Epithelial cell of esophagus (primary cell): ENCODE data around the gene COMMD8.

Experiments
- DNase-seq: peaks from one replicate; pipeline ENCODE4 v3.0.0; 2010; ENCODE audit warnings: low read depth
- H3K4me3 ChIP-seq: 2 replicates; pipeline ENCODE4 v1.5.1; 2011; ENCODE audit warnings: mild to moderate bottlenecking, low read length, control low read depth
- TF ChIP-seq, protein P1 (sequence below): IDR thresholded peaks from 2 replicates; pipeline ENCODE4 v1.5.1; 2011; ENCODE audit warnings: low read depth, mild to moderate bottlenecking, low read length, control low read depth, inconsistent platforms; ENCODE audit not compliant: insufficient read depth; ENCODE audit errors: missing control alignments

COMMD8 gene

DNA sequence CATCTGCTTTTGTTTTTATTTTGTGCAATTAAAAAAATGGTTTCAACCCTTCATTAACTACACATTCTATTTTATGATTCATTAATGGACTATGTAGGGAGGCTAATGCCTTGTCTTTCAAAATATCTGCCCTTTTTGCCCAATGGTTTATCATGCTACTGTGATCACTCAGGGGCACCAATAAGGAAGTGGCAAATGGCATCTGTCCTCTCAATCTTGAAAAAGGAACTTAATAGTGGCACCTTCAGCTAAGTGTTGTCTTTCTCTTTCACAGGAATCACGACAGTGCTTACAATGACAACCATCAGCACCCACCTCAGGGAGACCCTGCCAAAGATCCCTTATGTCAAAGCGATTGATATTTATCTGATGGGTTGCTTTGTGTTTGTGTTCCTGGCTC is 57.1 kb downstream of the COMMD8 start:
- no peak for DNase-seq
- TF ChIP-seq, protein P1, sequence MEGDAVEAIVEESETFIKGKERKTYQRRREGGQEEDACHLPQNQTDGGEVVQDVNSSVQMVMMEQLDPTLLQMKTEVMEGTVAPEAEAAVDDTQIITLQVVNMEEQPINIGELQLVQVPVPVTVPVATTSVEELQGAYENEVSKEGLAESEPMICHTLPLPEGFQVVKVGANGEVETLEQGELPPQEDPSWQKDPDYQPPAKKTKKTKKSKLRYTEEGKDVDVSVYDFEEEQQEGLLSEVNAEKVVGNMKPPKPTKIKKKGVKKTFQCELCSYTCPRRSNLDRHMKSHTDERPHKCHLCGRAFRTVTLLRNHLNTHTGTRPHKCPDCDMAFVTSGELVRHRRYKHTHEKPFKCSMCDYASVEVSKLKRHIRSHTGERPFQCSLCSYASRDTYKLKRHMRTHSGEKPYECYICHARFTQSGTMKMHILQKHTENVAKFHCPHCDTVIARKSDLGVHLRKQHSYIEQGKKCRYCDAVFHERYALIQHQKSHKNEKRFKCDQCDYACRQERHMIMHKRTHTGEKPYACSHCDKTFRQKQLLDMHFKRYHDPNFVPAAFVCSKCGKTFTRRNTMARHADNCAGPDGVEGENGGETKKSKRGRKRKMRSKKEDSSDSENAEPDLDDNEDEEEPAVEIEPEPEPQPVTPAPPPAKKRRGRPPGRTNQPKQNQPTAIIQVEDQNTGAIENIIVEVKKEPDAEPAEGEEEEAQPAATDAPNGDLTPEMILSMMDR = no peak
- no peak overlapping the region for H3K4me3 ChIP-seq
